Stimulated activated CD8-positive, alpha-beta memory T cell treated with anti-CD3 and anti-CD28 coated beads, Interleukin-4, amount 100 ng/mL, for 24 hours (primary cell): ENCODE data around the gene ERAP2.
"Not testable (repeated sequence)": the region's sequence is repeated elsewhere in the genome, so short reads cannot be mapped to it uniquely, and the experiment has no call there.

Experiments
- DNase-seq: peaks from one replicate; pipeline ENCODE4 v3.0.0-alpha.2; 2020; ENCODE audit warnings: low read depth

ERAP2 gene

GRCh38 chr5:96896806-96897205 lies 20.5 kb downstream of the ERAP2 start:
- no peak for DNase-seq

GRCh38 chr5:96901384-96901783 lies 25.1 kb downstream of the ERAP2 start:
- no peak for DNase-seq

DNA sequence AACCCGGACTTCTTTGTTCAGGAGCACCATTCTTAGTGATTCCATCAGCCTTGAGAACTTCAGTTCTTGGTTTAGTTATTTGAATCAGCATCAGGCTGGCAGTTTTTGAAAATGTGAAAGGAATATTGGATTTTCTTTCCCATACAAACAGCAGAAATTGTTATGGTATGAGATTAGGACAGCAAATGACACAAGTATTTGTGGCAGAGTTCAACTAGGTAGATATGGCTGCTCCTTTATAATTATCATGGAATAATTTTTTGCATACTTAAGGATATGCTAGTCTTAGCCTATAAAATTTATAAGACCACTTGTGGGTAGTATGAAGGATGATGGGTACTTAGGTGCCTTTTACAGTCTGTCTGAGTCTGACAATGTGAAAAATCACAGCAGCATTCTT lies 25.5 kb downstream of the ERAP2 start:
- DNase-seq: no peak

DNA sequence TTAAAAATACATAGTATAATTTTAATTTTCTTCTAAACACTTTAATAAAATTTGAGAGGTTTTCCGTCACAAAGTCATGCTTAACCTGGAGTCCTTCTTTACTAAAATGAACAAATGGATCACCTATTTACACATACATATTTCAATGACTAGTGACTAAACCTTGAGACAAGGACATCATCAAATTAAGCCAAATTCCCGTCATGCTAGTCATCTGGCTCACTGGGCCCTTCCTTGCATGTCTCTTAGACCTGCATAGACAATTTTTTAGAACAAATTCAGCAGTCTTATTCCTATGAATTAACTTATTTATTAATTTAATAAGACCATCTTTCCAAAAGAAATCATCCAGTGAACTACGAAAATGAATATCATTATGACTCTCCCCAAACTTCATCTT lies 26.6 kb downstream of the ERAP2 start:
- no peak for DNase-seq

- no peak for DNase-seq
Observed at GRCh38 chr5:96903300-96903699, 27.0 kb downstream of the ERAP2 start.

DNA sequence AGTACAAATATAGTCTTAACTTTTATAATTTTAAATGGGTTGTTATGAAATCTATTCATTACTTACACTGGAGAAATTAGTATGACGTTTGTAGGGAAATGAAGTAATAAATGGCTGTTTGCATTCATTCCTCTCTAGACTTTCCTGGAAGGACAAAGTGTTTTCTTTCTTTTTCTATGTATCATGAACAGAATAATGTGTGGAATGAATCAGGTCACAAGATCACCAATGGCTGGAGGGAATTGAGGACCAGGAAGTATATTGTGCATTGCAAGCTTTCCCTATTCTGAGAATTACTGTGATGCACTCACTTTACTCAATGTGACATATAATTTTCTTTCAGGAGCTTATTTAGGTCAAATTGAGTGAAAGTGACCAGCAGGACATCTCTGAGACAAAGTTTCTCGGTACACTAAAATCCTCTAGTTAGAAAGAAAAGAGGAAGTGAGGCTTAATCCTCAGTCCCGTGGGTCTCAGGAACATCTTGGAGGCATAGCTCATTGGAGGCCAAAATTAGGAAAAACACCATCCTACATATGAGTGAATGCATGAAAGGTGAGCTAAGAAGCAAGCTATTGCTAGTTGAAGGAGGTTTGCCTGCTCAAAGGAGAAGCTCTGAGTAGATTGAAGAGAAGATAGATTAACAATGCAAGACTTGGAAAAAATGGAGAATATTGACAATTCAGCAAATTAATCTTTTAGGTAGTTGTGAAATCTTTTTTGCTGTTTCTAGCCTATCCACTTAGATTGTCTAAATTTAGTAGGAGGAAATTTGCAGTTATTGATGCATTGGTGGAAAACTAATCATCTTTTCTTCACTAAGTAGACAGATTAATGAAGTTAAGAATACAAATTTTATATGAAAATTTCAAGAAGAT lies 28.0 kb downstream of the ERAP2 start:
- no peak for DNase-seq

DNA sequence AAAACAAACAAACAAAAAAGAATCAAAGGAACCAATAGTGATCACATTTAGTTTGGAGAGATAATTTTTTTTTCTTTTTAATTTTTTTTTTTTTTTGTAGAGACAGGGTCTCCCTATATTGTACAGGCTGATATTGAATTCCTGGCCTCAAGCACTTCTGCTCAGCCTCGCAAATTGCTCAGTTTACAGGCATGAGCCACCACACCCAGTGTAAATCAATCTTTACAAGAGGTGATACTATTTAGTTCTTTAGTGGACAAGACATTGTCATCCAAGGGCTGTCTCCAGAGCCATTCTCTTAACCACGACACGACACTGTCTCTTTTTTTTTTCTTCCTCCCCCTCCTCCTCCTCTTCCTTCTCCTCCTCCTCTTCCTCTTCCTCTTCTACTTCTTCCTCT lies 29.6 kb downstream of the ERAP2 start:
- no peak for DNase-seq

DNA sequence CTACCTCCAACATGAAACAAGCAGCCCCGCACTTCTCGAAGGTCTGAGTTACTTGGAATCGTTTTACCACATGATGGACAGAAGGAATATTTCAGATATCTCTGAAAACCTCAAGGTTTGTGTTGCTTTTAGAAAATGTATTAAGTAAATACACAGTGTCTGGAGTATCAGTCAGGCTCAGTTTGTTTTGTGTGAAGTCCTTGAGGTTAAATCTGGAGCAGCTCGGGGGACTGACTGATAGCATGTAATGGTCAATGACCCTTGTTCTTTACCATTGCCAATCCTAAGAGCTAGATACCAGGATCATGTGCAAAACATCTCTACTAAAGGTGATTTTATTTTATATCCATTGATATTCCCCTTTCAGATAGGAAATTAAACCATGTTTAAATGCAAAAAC lies 32.7 kb downstream of the ERAP2 start:
- no peak for DNase-seq

DNA sequence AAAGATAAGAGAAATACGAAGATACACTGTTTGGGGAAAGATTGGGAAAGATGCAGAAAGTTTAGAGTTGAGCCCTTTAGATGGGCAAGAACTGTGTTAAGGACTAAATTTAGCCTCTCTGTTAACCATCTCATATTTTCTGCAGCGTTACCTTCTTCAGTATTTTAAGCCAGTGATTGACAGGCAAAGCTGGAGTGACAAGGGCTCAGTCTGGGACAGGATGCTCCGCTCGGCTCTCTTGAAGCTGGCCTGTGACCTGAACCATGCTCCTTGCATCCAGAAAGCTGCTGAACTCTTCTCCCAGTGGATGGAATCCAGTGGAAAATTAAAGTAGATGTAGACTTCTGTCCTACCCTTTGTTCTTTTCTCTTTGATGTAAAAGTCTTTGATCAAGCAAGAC lies 33.1 kb downstream of the ERAP2 start:
- no peak for DNase-seq

GRCh38 chr5:96911139-96911538 lies 34.8 kb downstream of the ERAP2 start:
- DNase-seq: no peak

- DNase-seq: no peak
Observed at GRCh38 chr5:96913233-96913632, 36.9 kb downstream of the ERAP2 start.

DNA sequence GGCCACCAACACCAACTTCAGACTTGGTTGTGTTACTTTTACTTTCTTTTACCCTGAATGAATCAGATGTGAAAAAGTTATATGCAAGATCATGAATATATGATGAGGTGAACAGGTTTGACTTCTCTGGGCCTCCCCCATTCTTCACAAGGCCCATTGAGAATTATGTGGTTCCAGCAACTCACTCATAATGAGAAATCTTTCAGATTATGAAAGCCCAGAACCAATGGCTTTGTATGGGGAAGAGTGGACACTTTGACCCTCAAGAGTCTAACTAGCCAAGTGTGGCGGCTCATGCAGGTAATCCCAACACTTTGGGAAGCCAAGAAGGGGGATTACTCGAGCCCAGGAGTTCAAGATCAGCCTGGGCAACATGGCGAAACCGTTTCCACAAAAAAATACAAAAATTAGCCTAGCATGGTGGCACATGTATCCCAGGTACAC lies 43.5 kb downstream of the ERAP2 start:
- DNase-seq: no peak

DNA sequence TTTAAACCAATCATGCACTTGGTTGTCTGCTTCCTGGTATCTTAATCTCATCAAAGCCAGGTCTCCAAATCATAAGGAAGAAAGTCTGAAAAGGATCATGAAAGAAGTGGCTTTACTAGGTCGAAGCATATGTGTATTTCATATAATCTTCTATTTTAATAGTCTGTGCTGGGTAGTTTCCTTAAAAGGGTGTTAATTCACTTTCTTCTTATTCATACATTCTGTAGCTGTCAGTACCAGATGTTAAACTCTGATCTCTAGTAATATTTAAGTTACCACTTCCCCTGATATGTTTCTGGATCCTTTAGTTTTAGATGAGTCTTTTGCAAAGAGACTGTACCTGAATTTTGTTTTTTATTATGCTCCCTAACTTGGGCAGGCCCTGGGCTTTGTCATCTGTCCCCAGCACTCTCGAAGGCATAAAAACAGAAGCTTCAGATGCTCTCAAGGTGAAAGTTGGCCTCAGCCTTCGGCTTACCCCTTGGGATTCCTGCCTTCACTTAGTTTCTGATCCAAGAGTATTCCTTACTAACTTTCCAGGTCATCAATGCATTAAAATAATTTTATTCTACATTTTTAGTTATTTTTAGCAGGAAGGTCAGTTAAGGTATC lies 44.5 kb downstream of the ERAP2 start:
- no peak for DNase-seq

- no peak for DNase-seq
Observed at GRCh38 chr5:96922499-96923244, 46.4 kb downstream of the ERAP2 start.

DNA sequence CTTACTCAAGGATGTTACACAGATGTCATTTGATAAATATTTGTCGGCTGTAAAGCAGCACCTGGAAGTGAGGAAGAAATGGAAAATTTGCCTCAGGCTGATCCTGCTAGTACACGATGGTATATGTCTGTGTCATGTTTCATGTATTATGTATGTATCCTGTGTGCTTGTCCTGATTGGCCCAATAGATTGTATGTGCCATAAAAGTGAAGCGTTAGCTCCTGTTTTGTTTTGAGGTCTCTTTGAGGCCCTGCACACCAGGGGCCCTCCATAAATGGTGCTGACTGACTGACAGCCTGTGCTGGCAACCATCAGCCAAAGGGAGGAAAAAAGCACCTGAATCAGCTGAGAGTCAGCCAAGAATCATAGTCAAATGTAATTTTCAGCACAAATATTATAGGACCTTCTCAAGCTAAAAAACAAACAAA lies 47.7 kb downstream of the ERAP2 start:
- DNase-seq: no peak

DNA sequence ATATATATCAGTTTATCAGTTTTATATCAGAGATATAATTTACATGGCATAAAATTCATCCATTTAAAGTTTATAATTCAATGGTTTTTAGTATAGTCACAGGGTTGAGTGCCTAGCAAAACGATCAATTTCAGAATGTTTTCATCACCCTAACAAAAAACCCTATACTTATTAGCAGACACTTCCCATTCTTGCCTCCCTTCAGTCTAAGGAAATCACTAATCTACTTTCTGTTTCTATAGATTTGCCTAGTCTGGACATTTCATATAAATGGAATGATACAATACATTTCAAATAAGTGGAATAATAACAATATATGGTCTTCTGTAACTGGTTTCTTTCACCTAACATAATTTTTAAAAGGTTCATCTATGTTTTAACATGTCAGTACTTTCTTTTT lies 50.0 kb downstream of the ERAP2 start:
- no peak for DNase-seq

GRCh38 chr5:96927008-96927407 lies 50.7 kb downstream of the ERAP2 start:
- DNase-seq: no peak

GRCh38 chr5:96928931-96929708 lies 52.8 kb downstream of the ERAP2 start:
- no peak for DNase-seq

DNA sequence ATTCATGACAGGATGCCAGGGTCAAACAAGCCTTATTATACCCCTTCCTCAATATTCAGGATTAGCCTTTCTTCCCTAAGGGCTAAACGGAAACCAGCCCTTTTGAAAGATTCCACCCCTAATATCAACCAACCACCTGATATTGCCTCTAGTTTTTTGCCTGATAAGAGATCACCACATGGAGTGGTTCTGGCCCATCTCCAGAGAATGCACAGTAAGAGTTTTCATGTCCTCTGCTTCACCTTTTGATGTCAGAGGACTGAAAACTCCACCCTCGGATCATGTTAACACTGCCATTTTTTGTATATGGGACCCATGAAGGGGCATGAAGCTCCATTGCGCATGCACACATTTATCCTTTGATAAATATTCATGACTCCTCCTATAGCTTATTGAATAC lies 53.8 kb downstream of the ERAP2 start:
- no peak for DNase-seq

- DNase-seq: no peak
Observed at GRCh38 chr5:96930589-96930988, 54.3 kb downstream of the ERAP2 start.

GRCh38 chr5:96931037-96931436 lies 54.7 kb downstream of the ERAP2 start:
- DNase-seq: not testable (repeated sequence)

DNA sequence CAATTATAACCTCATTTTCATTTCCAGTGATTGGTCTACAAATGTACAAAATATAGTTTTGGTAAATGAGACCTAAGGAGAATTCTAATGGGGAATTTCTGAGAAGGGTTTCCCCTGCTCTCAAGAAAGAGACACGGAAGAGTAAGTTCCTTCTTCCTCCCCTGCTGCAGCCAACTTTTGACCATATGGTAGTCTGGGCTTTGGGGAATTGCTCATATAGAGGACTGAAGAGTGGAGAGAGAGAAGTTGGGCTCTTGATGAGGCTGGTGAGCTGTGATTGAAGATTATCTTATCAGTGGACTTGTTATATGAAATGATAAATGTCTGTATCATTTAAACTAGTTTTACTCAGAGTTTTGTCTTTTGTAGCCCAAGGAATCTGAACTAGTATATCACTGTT lies 55.3 kb downstream of the ERAP2 start:
- DNase-seq: no peak
